Heart left ventricle (tissue), 13 donors: ENCODE results near the gene CHN1.

ENCODE experiments used
- CTCF ChIP-seq, 12 donors: fragments of 200-600 bp; sonication (generic) in 4 of 12; IDR thresholded peaks; one replicate each; pipeline versions ENCODE4 v1.5.0 to v1.8.0; 2018 to 2022; ENCODE audit warnings: antibody characterized with exemption in 12 of 12, mild to moderate bottlenecking in 5 of 12
- POLR2A ChIP-seq, 2 donors: fragments of 450-650 bp; IDR thresholded peaks; one replicate each; pipeline ENCODE4 v1.6.1; 2017; ENCODE audit warnings: antibody characterized with exemption in 2 of 2, mild to moderate bottlenecking in 2 of 2, moderate library complexity in 2 of 2
- donor health status: ischemic (EF 13 %, LVEDD 7.1; RV severe dilation, severe dysfunction).
- donor health status: DM: no; HTN: yes; CAD: no.
- donor health status: DM: no; HTN: no; CAD: no.
- donor health status: ischemic (EF 25% LVEDD 6.9; RV normal size, moderate dysfunction).
- donor health status: ischemic (EF 25% LVEDD 5.7; RV mildly dilated, moderate dysfunction).
- donor health status: ischemic (EF 35%, LVEDD 5.7; RV mildly dilated, moderate dysfunction).
- donor health status: nonischemic (EF 11% LVEDD 7.7; RV severe dilation, severe dysfunction).
- donor health status: DM: yes; HTN: yes; CAD: no.
- donor health status: PGD.
- donor health status: ischemic (EF 29% LVEDD 5.4; RV normal size, mild dysfunction).
- donor health status: nonischemic (EF 23%, LVEDD 6.1; RV moderate dilation, normal function).

- TF ChIP-seq CTCF (IDR thresholded peaks at IDR 0.05) (peak in 1 of 12 donors; percentile 3), POLR2A (IDR thresholded peaks at IDR 0.05) (no peak)
Measured at GRCh38 chr2:175009917-175010621, 4.9 kb upstream of the CHN1 start.
